GM12873 (cell line): ENCODE measurements around the gene LIMS1.

ENCODE experiments used
- CTCF ChIP-seq: IDR thresholded peaks from 2 replicates; pipeline ENCODE4 v1.5.1; 2012; ENCODE audit warnings: low read depth, mild to moderate bottlenecking, moderate library complexity, low read length, control low read depth; ENCODE audit not compliant: insufficient read depth; ENCODE audit errors: missing control alignments

Gene LIMS1

GRCh38 chr2:108637304-108637669, 103.0 kb downstream of the LIMS1 start:
- TF ChIP-seq CTCF: no peak

- no peak for TF ChIP-seq CTCF
Measured at GRCh38 chr2:108640731-108641130, 106.5 kb downstream of the LIMS1 start.

GRCh38 chr2:108641756-108642155, 107.5 kb downstream of the LIMS1 start:
- TF ChIP-seq CTCF: no peak

GRCh38 chr2:108643261-108643849, 109.1 kb downstream of the LIMS1 start:
- TF ChIP-seq CTCF: no peak

DNA sequence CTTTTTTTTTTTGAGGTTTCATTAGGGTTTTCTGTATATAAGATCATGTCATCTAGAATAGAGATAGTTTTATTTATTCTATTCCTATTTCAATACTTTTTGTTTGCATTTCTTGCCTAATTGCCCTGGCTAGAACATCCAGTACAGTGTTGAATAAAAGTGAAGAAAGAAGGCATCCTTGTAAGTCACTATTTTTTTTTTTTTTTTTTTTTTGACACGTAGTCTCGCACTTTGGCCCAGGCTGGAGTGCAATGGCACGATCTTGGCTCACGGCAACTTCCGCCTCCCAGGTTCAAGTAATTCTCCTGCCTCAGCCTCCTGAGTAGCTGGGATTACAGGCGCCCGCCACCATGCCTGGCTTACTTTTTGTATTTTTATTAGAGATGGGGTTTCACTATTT, 157.2 kb downstream of the LIMS1 start:
- TF ChIP-seq CTCF: no peak

GRCh38 chr2:108701208-108701607, 166.9 kb downstream of the LIMS1 start:
- TF ChIP-seq CTCF: no peak

DNA sequence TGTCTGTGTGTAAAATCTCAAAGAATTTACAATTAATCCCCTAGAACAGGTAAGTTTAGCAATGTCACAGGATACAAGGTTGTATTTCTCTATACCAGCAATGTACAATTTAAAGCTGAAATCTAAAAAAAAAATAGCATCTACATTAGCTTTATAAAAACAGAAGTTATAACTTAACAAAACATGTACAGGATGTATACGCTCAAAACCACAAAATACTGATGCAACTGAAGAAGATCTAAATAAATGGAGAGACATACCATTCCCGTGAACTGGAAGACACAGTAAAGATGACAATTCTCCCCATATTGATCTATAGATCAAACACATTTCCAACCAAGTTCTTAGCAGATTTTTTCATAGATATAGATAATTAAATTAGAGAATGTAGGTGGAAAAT, 167.5 kb downstream of the LIMS1 start:
- TF ChIP-seq CTCF: no peak

- TF ChIP-seq CTCF: no peak
Measured at GRCh38 chr2:108704871-108705270, 170.6 kb downstream of the LIMS1 start.
